Naive thymus-derived CD4-positive, alpha-beta T cell (primary cell): ENCODE results near the gene PPIB. TPM values are rescaled to one million over a fixed set of nuclear protein-coding genes. Genes with fewer than 3 reads are reported as not detected.

Source experiments
- ATAC-seq: fragments of 150-1000 bp; cut with Tn5 transposase; 2 replicates; pipeline ENCODE4 v1.10.0; 2021; ENCODE audit warnings: mild to moderate bottlenecking, moderate library complexity
- CTCF ChIA-PET: fragments of 350-600 bp; sonication (Branson Sonifier 250); formaldehyde crosslinking; loops from one replicate; lab custom pipeline; 2021; ENCODE audit warnings: antibody characterized with exemption; lab: Charles Lee
- POLR2A ChIA-PET: fragments of 350-600 bp; sonication (Branson Sonifier 250); formaldehyde crosslinking; loops from one replicate; lab custom pipeline; 2021; ENCODE audit warnings: antibody characterized with exemption, inconsistent platforms; lab: Charles Lee
- DNase-seq, 9 donors: peaks; one replicate each; pipeline versions ENCODE4 v3.0.0 to v3.0.0-alpha.2; 2020 to 2022; ENCODE audit warnings: mixed read lengths in 1 of 9
- H3K27ac ChIP-seq: one replicate; pipeline ENCODE4 v1.7.0; 2013; ENCODE audit warnings: mild to moderate bottlenecking, low read depth, low read length, moderate library complexity
- H3K27me3 ChIP-seq, 2 donors: one replicate each; pipeline ENCODE4 v1.7.0; 2013; ENCODE audit warnings: low read length in 2 of 2, mild to moderate bottlenecking in 2 of 2, moderate library complexity in 2 of 2; ENCODE audit not compliant: control insufficient read depth in 2 of 2, insufficient read depth in 2 of 2
- H3K36me3 ChIP-seq, 3 experiments: 1 replicate in 2 of 3; 2 replicates in 1 of 3; pipeline ENCODE4 v1.7.0; 2013; ENCODE audit warnings: low read length in 3 of 3, mild to moderate bottlenecking in 3 of 3, moderate library complexity in 1 of 3; ENCODE audit not compliant: insufficient read depth in 3 of 3, control insufficient read depth in 2 of 3
- H3K4me1 ChIP-seq, 2 donors: one replicate each; pipeline ENCODE4 v1.7.0; 2013; ENCODE audit warnings: low read length in 2 of 2, mild to moderate bottlenecking in 2 of 2, moderate library complexity in 1 of 2; ENCODE audit not compliant: control insufficient read depth in 2 of 2, insufficient read depth in 2 of 2
- H3K4me3 ChIP-seq: 2 replicates; pipeline ENCODE4 v1.7.0; 2013; ENCODE audit warnings: mild to moderate bottlenecking, low read length
- H3K9me3 ChIP-seq, 3 experiments: 1 replicate in 2 of 3; 2 replicates in 1 of 3; pipeline ENCODE4 v1.7.0; 2013; ENCODE audit warnings: low read length in 3 of 3; ENCODE audit not compliant: control insufficient read depth in 2 of 3
- H3K27ac Mint-ChIP-seq, 9 donors: one replicate each; pipeline ENCODE4 v1.8.0; 2020 to 2022; ENCODE audit warnings: mixed read lengths in 9 of 9, mild to moderate bottlenecking in 8 of 9, moderate library complexity in 5 of 9, inconsistent platforms in 2 of 9
- H3K27me3 Mint-ChIP-seq, 5 donors: one replicate each; pipeline ENCODE4 v1.8.0; 2021 to 2022; ENCODE audit warnings: mixed read lengths in 5 of 5, mild to moderate bottlenecking in 1 of 5
- H3K36me3 Mint-ChIP-seq, 5 donors: one replicate each; pipeline ENCODE4 v1.8.0; 2020 to 2022; ENCODE audit warnings: mixed read lengths in 5 of 5, mild to moderate bottlenecking in 3 of 5, inconsistent platforms in 1 of 5
- H3K4me1 Mint-ChIP-seq, 7 donors: one replicate each; pipeline ENCODE4 v1.8.0; 2020 to 2022; ENCODE audit warnings: mixed read lengths in 7 of 7, mild to moderate bottlenecking in 3 of 7, inconsistent platforms in 1 of 7
- H3K4me3 Mint-ChIP-seq, 10 donors: one replicate each; pipeline ENCODE4 v1.8.0; 2020 to 2022; ENCODE audit warnings: mild to moderate bottlenecking in 10 of 10, mixed read lengths in 10 of 10, moderate library complexity in 6 of 10, inconsistent platforms in 2 of 10
- H3K9me3 Mint-ChIP-seq, 11 donors: one replicate each; pipeline ENCODE4 v1.8.0; 2020 to 2022; ENCODE audit warnings: mixed read lengths in 11 of 11, mild to moderate bottlenecking in 4 of 11, inconsistent platforms in 1 of 11, moderate library complexity in 1 of 11
- intact Hi-C, 2 donors: fragments of 100-400 bp; cut with micrococcal nuclease; formaldehyde crosslinking; loops; one replicate each; pipeline ENCODE4 v1.15.1; 2023
- polyA plus RNA-seq, 2 donors: library from polyadenylated mRNA; unstranded; fragments of 300-500 nt; fragmentation: Illumina TruSeq; gene quantifications; one replicate each; pipeline ENCODE4 v1.2.3, GENCODE V29; 2021
- total RNA-seq, 6 experiments: library from RNA in 5 of 6; stranded (reverse) in 5 of 6; gene quantifications; 1 replicate in 5 of 6; 2 replicates in 1 of 6; pipeline ENCODE4 v1.2.3 and lab custom pipeline; 2021 to 2026

The PPIB gene
- total RNA-seq, result 100 to 1,000 TPM; 160 to 530 (median 184) TPM
- 100 to 1,000 TPM; 476 to 557 TPM for polyA plus RNA-seq
- 120 reads per million, percentile 87 among the genes with 10 or more reads in this experiment for total RNA-seq (lab: John Stamatoyannopoulos, UW)

- H3K27me3 Mint-ChIP-seq, result peaks cover 0 to 2% (median 0%) of the 10 kb centered on the region in 5 donors
- H3K27ac Mint-ChIP-seq, result peak within 1 kb of the TSS; percentile 83 to 97 (median 93)
- H3K4me3 Mint-ChIP-seq, result peak within 1 kb of the TSS; percentile 80 to 97 (median 90)
- ATAC-seq (peak; percentile 97), DNase-seq (peak; percentile 89 to 98 (median 96))
- Histone ChIP-seq H3K4me1 (peaks cover 17 to 29% of the 10 kb centered on the region in 2 donors), H3K27me3 (no peaks in the 10 kb centered on the region), H3K36me3 (peaks cover 10 to 27% (median 15%) of the 10 kb centered on the region in 3 experiments), H3K4me3 (peak within 1 kb of the TSS; percentile 76), H3K9me3 (no peaks in the 10 kb centered on the region), H3K27ac (peak within 1 kb of the TSS; percentile 97)
- CTCF ChIA-PET, result interaction anchor here (1.8 to 3.2 kb wide), 2 partner anchors 9 to 67 kb away, joined by 5 to 11 read pairs; partner anchors contain the start of gene SNX1
- intact Hi-C loops, result loop anchor here (1.0 to 10.0 kb wide), 19 partner anchors 10 to 1704 kb away; partner anchors contain the start of genes CSNK1G1 (in 2 of the 2), RNU5A-1 (in 2 of the 2), TRIP4 (in 2 of the 2) and USP3 (in 2 of the 2)
- peaks cover 13 to 26% (median 19%) of the 10 kb centered on the region in 5 donors for H3K36me3 Mint-ChIP-seq
- peaks cover 30 to 51% (median 46%) of the 10 kb centered on the region in 7 donors for H3K4me1 Mint-ChIP-seq
- no peaks in the 10 kb centered on the region for H3K9me3 Mint-ChIP-seq
- POLR2A ChIA-PET, result interaction anchor here (0.6 to 6.6 kb wide), 12 partner anchors 8 to 1142 kb away, joined by 3 to 55 read pairs (median 4); partner anchors contain the start of genes CIAO2A, PIF1, RNU5B-1 and SNX1
Observed at GRCh38 chr15:64162869-64163658, at the start of gene PPIB. PPIB (minus strand) TSS chr15:64163022; CDS start chr15:64162986, 36 bp downstream.

- Histone ChIP-seq H3K36me3 (peaks cover 0 to 29% (median 0%) of the 10 kb centered on the region in 3 experiments), H3K4me3 (no peak overlapping the region), H3K27me3 (no peaks in the 10 kb centered on the region), H3K4me1 (no peaks in the 10 kb centered on the region), H3K27ac (no peak overlapping the region), H3K9me3 (no peaks in the 10 kb centered on the region)
- ChIA-PET CTCF (no interaction called here), POLR2A (no interaction called here)
- no peak for ATAC-seq
- peaks cover 0 to 10% (median 0%) of the 10 kb centered on the region in 7 donors for H3K4me1 Mint-ChIP-seq
- no peaks in the 10 kb centered on the region for H3K9me3 Mint-ChIP-seq
- no peak overlapping the region for H3K4me3 Mint-ChIP-seq
- peaks cover 0 to 33% (median 4%) of the 10 kb centered on the region in 5 donors for H3K36me3 Mint-ChIP-seq
- DNase-seq, result no peak
- no peaks in the 10 kb centered on the region for H3K27me3 Mint-ChIP-seq
- no peak overlapping the region for H3K27ac Mint-ChIP-seq
- intact Hi-C loops, result no loop called here
Observed at GRCh38 chr15:64211696-64212095, 48.9 kb upstream of the PPIB start.

DNA sequence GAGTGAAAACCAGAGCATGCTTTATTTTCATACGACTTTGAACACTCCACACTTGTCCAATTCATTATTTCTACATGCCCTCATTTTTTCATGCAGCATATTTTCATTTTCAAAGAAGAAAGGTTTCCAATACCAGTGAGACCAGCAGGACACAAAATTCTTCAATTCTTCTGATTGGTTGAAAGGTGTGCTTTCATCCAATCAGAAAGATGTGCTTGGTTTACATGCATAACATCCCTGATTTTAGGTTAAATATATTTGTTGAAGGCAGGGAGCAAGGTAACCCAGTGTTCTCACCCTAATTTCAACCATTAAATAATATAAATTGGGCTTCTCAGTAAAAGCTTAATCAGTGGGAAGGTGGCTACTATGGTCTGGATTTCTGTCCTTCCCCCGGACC, 47.5 kb upstream of the PPIB start:
- Histone ChIP-seq H3K36me3 (peaks cover 0 to 18% (median 0%) of the 10 kb centered on the region in 3 experiments), H3K4me1 (no peaks in the 10 kb centered on the region), H3K9me3 (no peaks in the 10 kb centered on the region), H3K4me3 (no peak overlapping the region), H3K27ac (no peak overlapping the region), H3K27me3 (no peaks in the 10 kb centered on the region)
- peaks cover 0 to 28% (median 4%) of the 10 kb centered on the region in 5 donors for H3K36me3 Mint-ChIP-seq
- no peaks in the 10 kb centered on the region for H3K9me3 Mint-ChIP-seq
- H3K27me3 Mint-ChIP-seq, result no peaks in the 10 kb centered on the region
- DNase-seq, result no peak
- intact Hi-C loops, result no loop called here
- ChIA-PET CTCF (no interaction called here), POLR2A (no interaction called here)
- H3K27ac Mint-ChIP-seq, result no peak overlapping the region
- H3K4me3 Mint-ChIP-seq, result no peak overlapping the region
- H3K4me1 Mint-ChIP-seq, result peaks cover 0 to 10% (median 0%) of the 10 kb centered on the region in 7 donors
- ATAC-seq, result no peak

GRCh38 chr15:64209680-64210334, 47.0 kb upstream of the PPIB start:
- Histone ChIP-seq H3K36me3 (peaks cover 0 to 19% (median 0%) of the 10 kb centered on the region in 3 experiments), H3K9me3 (no peaks in the 10 kb centered on the region), H3K4me3 (no peak overlapping the region), H3K4me1 (no peaks in the 10 kb centered on the region), H3K27me3 (no peaks in the 10 kb centered on the region), H3K27ac (no peak overlapping the region)
- Mint-ChIP-seq H3K27me3 (no peaks in the 10 kb centered on the region), H3K9me3 (no peaks in the 10 kb centered on the region), H3K4me1 (peaks cover 0 to 10% (median 0%) of the 10 kb centered on the region in 7 donors), H3K27ac (peak overlapping the region in 1 of 9 donors; percentile 41), H3K4me3 (no peak overlapping the region), H3K36me3 (peaks cover 0 to 33% (median 4%) of the 10 kb centered on the region in 5 donors)
- ChIA-PET CTCF (no interaction called here), POLR2A (no interaction called here)
- intact Hi-C loops, result loop anchor here (1.0 to 10.0 kb wide), 4 partner anchors 146 to 518 kb away; partner anchors contain the start of gene CSNK1G1 (in 1 of the 2)
- ATAC-seq (no peak), DNase-seq (peak in 3 of 9 donors; percentile 0 to 19 (median 11))

DNA sequence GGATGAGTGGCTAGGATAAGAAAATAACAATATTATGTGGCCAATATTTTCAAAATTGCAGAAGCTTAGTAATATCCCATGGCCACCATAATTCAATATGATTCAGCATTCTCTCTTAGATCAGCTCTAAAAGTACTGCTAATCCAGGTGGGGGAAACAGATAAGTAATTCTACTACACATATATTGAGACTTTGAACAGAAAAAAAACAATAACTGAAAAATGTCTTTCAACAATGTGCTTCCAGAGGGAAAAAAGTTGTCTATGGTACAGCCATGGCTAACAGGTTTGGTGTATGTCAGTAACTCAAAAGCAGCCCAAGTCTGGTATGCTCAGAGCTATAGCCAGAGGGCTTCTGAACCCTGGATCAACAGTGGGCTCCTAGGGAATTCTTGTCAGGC, 42.4 kb upstream of the PPIB start:
- Mint-ChIP-seq H3K27me3 (no peaks in the 10 kb centered on the region), H3K4me3 (no peak overlapping the region)

DNA sequence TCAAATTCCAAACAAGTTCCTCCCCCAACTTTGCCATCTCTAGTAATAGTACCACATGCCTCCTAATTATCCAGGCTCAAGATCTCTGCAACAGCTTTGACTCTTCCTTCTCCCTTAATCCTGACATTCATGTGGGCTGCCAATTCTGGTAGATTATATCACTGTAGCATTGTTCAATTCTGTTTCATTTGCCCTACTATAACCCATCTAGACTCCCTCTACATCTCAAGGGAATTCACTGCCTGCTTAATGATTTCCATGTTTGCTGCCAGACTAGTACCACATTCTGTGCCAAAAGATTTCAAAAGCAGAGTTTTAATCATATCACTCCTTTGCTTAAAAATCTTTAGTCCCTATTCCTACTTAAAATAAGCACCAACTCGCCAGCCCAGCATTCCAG, 34.6 kb upstream of the PPIB start:
- peaks cover 0 to 24% (median 8%) of the 10 kb centered on the region in 3 experiments for H3K36me3 ChIP-seq
- H3K9me3 ChIP-seq, result no peaks in the 10 kb centered on the region
- intact Hi-C loops, result no loop called here
- POLR2A ChIA-PET, result no interaction called here
- H3K27me3 ChIP-seq, result no peaks in the 10 kb centered on the region
- H3K4me3 ChIP-seq, result no peak overlapping the region
- H3K27me3 Mint-ChIP-seq, result no peaks in the 10 kb centered on the region
- H3K9me3 Mint-ChIP-seq, result no peaks in the 10 kb centered on the region
- DNase-seq (no peak), ATAC-seq (no peak)
- CTCF ChIA-PET, result no interaction called here
- H3K36me3 Mint-ChIP-seq, result peaks cover 9 to 41% (median 27%) of the 10 kb centered on the region in 5 donors
- H3K27ac Mint-ChIP-seq, result no peak overlapping the region
- H3K4me3 Mint-ChIP-seq, result no peak overlapping the region
- H3K27ac ChIP-seq, result no peak overlapping the region
- no peaks in the 10 kb centered on the region for H3K4me1 Mint-ChIP-seq
- H3K4me1 ChIP-seq, result no peaks in the 10 kb centered on the region

More for the DNA sequence above, 42.4 kb upstream of the PPIB start:
- intact Hi-C loops, result loop anchor here in 1 of 2 donors (10.0 kb wide), 1 partner anchor 480 kb away; no protein-coding TSS in a partner anchor
- no peaks in the 10 kb centered on the region for H3K4me1 Mint-ChIP-seq
- Histone ChIP-seq H3K4me3 (no peak overlapping the region), H3K36me3 (peaks cover 0 to 26% (median 14%) of the 10 kb centered on the region in 3 experiments), H3K9me3 (no peaks in the 10 kb centered on the region), H3K27ac (no peak overlapping the region), H3K27me3 (no peaks in the 10 kb centered on the region), H3K4me1 (no peaks in the 10 kb centered on the region)
- no peaks in the 10 kb centered on the region for H3K9me3 Mint-ChIP-seq
- no peak overlapping the region for H3K27ac Mint-ChIP-seq
- H3K36me3 Mint-ChIP-seq, result peaks cover 10 to 38% (median 19%) of the 10 kb centered on the region in 5 donors
- ChIA-PET CTCF (no interaction called here), POLR2A (no interaction called here)
- DNase-seq (no peak), ATAC-seq (no peak)
